GM19395 (cell line): ENCODE results near the gene TMEM132C.

Experiments
- ATAC-seq: cut with Tn5 transposase; IDR thresholded peaks from one replicate; pipeline ENCODE4 v1.9.1; 2021; ENCODE audit warnings: mild to moderate bottlenecking, moderate library complexity; ENCODE audit not compliant: unreplicated experiment

TMEM132C gene

DNA sequence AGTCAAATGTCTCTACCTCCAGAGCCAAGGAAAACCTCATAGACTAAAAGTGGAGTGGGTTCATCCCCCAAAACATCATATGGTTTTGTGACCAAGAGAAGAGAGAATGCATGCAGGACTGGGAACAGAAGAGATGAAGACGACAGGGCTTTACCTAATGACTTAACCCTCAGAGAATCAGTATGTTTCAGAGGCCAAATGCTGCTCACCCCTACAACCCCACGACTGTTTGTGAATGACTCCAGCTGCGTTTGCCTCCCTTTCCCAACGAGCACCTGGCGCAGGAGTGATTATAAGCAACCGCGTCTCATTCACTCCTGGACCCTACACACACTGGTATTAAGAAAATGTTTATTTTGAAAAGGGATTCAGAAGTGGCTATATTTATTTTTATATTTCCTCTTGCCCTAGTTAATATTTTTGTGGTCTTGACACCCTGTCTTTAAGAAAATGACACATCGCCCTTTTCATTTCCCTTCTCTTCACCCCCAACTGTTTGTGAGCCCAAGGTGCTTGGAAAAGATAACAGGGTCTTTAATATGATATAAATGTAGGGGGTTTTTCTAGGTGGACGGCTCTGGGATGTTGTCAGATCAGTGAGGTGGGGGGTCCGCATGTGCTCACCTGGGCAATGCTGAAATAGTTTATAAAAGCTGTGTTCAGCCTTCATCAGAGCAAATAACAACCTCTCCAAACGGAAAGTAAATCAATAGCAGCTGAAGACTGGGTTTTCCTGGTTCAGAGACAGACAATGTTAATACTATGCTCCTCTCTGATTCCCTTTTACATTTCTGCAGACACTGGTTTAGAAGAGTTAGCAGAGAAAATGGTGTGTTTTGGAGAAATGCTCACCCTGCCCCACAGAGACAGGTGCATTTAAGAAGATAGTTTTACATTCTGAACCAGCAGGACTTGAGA is 479.1 kb downstream of the TMEM132C start:
- no peak for ATAC-seq

DNA sequence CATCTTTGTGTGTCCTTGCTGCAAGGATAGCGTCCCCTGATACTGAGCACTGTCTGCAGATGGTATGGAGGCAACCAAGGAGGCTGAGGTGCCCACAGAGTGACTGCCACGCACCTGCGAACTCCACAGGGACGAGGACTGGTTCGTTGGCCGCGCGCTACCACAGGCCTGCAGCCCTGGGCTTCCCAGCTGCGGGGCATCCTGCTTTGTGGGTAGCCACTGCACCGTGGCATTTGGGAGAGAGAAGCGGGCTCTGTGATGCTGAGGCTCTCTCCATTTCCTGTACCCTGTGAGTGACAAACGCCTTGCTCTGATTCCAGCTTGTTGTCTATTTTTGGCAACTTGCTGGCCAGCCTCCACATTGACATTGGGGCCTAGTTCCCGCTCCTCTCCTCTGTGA is 480.5 kb downstream of the TMEM132C start:
- ATAC-seq: no peak

DNA sequence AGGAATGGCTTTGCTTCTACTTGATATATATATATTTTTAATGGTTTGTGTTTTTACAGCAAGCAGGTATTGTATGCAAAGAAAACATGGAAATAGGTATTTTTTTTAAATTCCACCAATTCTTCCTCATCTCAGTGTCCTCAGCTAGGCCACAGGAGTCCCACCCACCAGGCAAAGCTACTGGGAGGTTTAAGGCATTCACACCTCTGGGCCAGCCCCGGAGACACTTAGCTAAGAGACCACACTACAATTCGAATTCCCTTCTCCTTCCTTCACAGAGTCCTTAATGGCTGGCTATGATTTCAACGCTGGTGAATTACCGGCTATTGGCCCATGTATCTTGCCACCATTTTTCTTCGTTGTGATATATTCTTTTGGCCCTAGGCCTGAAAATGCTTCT is 485.4 kb downstream of the TMEM132C start:
- no peak for ATAC-seq

DNA sequence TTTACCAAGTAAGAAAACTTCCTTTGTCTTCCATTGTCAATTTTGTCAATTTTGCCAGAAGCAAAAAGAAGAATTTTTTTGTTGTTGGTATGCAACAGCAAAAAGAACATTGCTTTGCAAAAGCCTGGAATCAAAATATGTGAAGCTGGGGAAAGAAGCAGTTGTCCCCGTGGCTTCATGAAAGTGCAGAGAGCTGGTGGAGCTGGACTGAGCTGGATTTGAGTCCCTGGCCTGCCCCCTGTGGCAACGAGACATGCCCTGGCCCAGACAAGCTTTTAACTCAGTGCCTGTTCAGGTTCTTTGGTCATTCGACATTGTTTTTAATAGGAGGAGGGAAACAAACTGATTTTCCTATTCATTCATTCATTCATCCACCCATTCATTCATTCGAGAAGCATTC is 486.5 kb downstream of the TMEM132C start:
- ATAC-seq: no peak

DNA sequence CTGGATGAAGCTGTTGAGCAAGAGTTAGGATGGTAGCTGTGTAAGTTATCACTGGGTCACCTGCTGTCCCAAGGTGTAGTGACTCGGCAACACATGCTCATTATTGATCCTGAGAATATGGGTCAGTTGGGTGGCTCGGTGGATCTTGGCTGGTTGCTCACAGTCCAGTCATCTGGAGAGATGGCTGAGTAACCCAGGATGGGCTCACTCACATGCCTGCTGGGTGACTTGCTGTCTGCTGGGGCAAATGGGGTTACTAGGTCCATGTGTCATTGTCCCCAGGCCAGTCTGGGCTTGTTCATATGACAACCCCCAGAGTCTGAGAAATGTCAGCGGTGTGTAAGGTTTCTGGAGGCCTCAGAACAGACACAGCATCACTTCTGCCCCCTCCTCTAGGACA is 487.3 kb downstream of the TMEM132C start:
- ATAC-seq: no peak

DNA sequence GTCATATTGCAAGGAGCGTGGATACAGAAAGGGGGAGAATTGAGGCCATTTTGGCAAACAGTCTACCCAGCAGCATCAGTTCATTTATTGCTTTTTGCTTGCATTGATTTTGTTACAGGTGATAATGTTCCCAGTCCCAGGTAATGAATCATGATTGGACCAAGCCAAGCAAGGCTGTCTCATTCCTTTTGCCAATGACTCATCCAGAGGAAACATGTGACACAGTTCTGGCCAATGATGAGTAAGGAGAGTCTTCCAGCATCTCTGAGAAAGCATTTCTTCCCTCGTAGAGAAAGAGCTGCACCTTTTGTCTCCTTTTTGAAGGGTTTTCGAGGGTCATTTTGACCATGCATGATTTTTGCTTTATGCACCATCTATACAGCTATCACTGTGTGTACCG is 488.6 kb downstream of the TMEM132C start:
- ATAC-seq: no peak
